HG03025 (cell line): Measurements from ENCODE around the gene NTN3.
"Not testable (repeated sequence)": the region's sequence is repeated elsewhere in the genome, so short reads cannot be mapped to it uniquely, and the experiment has no call there.

Source experiments
- ATAC-seq: cut with Tn5 transposase; IDR thresholded peaks from one replicate; pipeline ENCODE4 v1.9.1; 2021; ENCODE audit warnings: mild to moderate bottlenecking, moderate library complexity; ENCODE audit not compliant: unreplicated experiment, low FRiP score

NTN3 gene

DNA sequence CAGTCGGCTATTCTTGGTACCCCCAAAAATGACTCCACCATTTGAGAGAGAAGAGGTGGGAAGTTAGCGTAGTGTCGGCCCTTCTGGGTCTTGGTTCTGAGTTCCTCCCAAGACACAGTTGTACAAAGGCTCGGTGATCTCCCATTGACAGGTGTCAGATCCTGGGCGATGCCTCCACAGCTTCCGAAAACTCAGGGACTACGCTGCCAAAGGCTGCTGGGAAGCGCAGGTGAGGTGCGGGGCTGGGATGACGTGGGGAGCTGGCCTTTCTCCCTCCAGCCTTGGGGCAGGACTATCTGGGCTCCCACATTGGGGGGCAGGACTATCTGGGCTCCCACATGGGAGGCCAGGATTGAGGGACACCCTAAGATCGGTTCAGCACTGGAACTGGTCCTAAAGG is 31.5 kb upstream of the NTN3 start:
- ATAC-seq, result no peak

DNA sequence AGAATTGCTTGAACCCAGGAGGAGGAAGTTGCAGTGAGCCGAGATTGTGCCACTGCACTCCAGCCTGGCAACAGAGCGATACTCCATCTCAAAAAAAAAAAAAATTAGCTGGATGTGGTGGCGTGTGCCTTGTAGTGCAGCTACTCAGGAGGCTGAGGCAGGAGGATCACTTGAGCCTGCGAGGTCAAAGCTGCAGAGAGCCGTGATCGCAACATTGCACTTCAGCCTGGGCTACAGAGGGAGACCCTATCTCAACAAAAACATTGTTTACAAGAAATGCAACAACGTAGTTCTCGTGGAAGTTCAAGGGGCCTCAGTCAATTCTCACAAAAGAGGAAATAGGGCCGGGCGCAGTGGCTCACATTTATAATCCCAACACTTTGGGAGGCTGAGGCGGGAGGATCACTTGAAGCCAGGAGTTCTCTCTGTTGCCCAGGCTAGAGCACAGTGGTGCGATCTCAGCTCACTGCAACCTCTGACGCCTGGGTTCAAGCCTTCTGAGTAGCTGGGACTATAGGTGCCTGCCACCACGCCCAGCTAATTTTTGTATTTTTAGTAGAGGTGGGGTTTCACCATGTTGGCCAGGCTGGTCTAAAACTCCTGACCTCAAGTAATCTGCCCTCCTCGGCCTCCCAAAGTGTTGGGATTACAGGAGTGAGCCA is 29.8 kb upstream of the NTN3 start:
- ATAC-seq, result not testable (repeated sequence)

DNA sequence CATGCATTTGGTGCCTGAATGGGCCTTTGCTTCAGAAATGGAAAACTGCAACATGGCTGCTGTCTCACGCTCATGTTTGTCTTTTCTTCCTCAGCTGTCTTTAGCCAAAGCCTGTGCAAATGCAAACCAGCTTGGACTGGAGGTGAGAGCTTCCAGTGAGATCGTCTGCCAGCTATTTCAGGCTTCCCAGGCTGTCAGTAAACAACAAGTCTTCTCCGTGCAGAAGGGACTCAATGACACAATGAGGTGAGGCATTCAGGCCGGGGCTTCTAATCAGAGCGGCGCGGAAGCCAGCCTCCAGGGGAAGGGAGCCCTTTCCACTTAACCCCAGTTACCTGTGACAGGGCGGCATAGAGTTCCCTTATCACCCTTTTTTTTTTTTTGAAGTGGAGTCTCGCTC is 27.5 kb upstream of the NTN3 start:
- ATAC-seq, result no peak

DNA sequence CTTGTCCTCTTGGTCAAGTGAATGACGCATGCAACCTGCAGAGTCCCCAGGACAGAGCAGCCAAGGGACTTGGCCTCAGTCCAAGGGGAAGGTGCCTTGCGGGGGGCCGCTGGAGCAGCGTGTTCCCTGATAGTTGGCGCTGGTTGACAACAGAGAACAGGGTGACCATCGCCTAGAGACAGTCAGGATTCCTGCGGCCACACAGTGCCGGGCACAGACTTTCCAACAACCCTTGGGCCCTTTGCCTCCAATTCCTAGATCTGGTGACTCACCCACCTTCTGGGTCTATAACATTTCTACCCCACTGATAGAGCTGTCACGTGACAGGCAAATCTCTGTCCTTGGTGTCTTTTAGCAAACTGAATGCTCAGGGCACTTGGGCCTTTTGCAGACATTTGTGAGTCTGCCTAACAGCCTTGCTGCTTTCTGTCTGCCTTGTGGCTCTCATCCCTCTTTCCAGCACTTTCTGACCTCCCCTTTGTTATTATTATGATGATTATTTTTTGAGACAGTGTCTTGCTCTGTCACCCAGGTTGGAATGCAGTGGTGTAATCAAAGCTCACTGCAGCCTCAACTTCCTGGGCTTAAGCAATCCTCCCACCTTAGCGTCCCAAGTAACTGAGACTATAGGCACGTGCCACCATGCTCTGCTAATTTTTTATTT is 23.0 kb upstream of the NTN3 start:
- no peak for ATAC-seq

DNA sequence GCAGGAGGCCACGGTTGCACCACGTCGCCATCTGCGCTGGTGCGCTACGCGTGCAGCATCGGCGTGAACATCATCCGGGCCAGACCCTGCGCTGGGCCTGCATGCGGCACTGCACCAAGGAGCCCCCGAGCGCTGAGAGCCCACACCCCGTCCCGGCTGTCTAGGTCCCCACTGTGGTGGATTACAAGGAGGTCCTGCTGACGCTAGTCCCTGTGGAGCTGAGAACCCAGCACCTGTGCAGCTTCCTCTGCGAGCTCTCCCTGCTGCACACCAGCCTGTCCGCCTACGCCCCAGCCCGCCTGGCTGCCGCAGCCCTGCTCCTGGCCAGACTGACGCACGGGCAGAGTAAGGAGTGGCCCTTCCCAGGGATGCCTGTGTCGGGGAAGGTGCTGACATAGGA is 22.0 kb upstream of the NTN3 start:
- no peak for ATAC-seq

GRCh38 chr16:2450535-2450934 is 20.6 kb upstream of the NTN3 start:
- ATAC-seq, result no peak

DNA sequence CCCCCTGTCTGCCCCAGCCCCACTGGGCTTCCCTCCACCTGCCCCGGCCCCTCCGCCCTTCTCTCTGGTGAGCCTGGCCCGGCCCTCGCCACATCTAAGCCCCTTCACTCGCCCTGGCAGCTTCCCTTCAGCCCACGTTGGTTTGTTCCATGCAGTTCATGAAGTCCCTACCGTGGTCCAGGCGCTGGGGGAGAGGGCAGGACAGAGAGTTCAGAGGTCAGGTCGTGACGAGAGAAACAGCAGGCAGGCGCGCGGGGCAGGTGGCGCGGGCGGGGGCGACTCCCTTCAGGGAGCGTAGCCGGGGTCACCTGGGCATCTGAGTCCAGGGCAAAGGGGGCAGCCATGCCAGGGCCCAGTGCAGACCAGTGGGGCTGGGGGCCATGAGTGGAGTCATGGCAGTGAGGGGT is 20.1 kb upstream of the NTN3 start:
- ATAC-seq, result no peak

- ATAC-seq, result no peak
Measured at GRCh38 chr16:2451851-2452320, 19.2 kb upstream of the NTN3 start.

- no peak for ATAC-seq
Measured at GRCh38 chr16:2452650-2453049, 18.4 kb upstream of the NTN3 start.

DNA sequence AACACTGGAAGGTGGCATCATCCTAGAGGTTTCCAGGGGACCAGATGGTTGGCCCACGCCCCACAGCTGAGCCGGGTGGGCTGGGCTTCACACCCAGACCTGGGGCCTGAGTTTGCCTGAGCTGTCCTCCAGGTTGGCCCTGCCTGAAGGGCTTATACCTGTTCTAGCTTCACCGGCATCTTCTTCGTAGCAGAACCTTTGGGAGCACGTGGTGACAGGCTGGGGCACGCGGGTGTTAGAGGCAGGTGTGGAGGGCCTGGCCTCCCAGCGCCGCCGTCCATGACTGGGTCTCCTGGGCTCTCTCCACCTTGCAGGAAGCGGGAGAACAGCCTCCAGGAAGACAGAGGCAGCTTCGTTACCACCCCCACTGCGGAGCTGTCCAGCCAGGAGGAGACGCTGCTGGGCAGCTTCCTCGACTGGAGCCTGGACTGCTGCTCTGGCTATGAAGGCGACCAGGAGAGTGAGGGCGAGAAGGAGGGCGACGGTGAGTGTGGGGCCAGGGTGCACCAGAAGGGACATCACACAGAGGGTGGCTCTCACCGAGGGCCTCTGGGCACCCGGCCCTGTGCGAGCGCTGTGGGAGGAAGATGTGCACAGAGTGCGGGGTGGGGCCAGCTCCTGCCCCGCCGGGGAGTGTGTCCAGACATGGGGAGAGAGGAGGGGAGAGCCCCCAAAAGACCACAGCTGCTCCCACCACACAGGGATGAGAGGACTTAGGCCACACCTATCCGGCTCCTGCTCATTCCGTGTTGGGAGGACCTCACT is 15.8 kb upstream of the NTN3 start:
- no peak for ATAC-seq

- ATAC-seq, result no peak
Measured at GRCh38 chr16:2456551-2457153, 14.4 kb upstream of the NTN3 start.

DNA sequence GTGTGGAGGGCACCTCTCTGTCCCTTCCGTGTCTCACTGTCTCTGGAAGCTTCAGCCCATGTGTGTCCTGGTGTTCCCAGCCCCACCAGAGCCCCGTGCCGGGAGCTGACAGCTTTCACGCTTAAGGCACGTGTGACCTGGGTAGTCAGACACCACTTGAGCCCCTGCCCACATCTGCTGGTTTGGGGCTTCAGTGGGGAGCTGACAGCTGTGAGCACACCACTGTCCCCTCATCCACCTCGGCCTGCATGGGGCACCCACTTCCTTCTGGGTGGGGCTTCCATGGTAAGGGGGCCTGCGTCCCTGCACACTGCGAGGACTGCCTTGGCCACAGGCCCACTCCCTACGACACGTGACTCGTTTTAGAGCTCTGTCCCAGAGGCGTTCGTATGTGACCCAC is 13.8 kb upstream of the NTN3 start:
- ATAC-seq, result no peak

GRCh38 chr16:2457946-2458345 is 13.2 kb upstream of the NTN3 start:
- ATAC-seq, result no peak

- ATAC-seq, result no peak
Measured at GRCh38 chr16:2458887-2459646, 12.0 kb upstream of the NTN3 start.

GRCh38 chr16:2459647-2460390 is 11.3 kb upstream of the NTN3 start, which contains the start of gene TEDC2:
Gene TEDC2, plus strand, starts transcription at chr16:2460109. Its CDS starts 36 bp downstream, at chr16:2460145.
- peak; percentile 76 for ATAC-seq

DNA sequence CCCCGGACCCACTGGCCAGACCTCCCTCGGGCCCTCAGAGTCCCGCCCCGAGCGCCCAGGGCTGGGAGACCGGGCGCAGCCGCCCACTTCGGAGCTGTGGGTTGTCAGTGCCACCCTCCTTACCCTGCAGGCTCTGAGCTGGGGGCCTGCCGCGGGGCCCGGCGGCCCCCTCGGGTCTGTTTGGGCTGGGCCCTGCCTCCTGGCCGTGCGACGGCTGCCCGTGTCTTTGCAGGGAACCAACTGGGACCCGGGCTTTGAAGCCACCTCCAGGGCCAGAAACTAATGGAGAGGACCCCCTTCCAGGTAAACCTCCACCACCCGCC is 10.7 kb upstream of the NTN3 start:
- ATAC-seq, result no peak

GRCh38 chr16:2460916-2461315 is 10.2 kb upstream of the NTN3 start:
- no peak for ATAC-seq

DNA sequence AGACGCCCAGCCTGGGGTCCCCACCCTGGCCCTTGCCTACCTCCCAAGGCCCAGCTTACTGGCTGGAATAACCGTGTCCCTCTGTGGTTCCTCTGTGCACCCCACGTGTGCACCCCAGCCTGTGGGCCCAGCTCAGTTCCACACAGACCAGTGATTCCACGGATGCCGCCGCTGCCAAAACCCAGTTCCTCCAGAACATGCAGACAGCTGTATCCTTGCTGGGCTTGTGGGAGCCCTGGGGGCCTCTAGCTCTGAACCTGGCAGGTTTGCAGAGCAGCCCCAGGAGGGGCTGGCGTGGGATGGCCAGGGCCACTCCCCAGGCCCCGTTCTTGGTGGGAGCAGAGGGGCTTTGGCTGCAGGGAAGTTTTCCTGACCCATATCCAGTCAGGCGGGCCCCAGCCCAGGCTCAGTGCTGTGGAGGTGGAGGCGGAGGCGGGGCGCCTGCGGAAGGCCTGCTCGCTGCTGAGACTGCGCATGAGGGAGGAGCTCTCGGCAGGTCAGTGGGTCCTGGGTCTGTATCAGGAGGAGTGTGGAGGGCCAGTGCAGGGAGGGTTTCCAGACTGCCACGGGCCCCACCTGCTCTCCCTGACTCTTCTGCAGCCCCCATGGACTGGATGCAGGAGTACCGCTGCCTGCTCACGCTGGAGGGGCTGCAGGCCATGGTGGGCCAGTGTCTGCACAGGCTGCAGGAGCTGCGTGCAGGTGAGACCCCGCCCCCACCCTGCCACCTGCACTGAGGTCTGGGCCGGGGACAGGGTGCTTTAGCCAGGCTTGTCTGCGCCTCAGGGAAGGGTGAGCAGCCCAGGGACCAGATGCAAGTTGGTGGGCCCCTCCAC is 8.8 kb upstream of the NTN3 start:
- no peak for ATAC-seq

DNA sequence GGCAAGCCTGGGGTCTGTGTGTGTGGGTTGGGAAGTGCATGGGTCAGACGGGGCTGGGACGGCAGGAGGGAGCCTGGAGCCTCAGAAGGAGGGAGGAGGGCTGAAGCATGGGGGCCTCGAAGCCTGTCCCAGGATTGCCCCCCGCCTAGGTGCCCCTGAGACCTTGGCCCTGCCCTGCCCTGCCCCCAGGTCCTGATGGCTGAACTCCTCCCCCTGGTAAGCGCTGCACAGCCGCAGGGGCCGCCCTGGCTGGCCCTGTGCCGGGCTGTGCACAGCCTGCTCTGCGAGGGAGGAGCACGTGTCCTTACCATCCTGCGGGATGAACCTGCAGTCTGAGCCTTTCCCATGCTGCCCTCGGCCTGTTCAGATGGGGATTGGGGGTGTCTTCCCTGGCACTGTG is 6.8 kb upstream of the NTN3 start:
- no peak for ATAC-seq
